ENCODE results near the gene RNU7-1. TPM values are rescaled to one million over a fixed set of nuclear protein-coding genes. Genes with fewer than 3 reads are reported as not detected.
A peak's percentile ranks its signal among the peaks of the same experiment; 100 is the strongest.

RNU7-1 gene
- total RNA-seq, 1 donor from 2014 or later, result not detected

DNA sequence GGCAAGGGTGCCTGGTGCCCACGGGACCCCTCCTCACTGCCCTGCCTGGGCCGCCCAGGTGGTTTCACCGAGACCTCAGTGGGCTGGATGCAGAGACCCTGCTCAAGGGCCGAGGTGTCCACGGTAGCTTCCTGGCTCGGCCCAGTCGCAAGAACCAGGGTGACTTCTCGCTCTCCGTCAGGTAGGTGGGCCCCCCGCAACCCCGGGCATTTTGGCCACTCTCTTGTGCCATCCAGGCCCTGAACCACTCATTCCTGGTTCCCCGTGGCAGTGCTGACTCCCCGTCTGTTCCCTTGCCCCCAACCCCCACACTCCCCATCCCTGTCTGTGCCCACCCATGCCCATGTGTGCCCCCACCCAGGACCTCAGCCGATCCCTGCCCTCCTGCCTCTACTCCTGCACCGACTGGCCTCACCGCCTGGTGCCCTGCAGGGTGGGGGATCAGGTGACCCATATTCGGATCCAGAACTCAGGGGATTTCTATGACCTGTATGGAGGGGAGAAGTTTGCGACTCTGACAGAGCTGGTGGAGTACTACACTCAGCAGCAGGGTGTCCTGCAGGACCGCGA, 8.0 kb downstream of the RNU7-1 start:
- no peak for DNase-seq (ENCODE audit: extremely low spot score, unreplicated experiment)
- TF ChIP-seq, protein P1, sequence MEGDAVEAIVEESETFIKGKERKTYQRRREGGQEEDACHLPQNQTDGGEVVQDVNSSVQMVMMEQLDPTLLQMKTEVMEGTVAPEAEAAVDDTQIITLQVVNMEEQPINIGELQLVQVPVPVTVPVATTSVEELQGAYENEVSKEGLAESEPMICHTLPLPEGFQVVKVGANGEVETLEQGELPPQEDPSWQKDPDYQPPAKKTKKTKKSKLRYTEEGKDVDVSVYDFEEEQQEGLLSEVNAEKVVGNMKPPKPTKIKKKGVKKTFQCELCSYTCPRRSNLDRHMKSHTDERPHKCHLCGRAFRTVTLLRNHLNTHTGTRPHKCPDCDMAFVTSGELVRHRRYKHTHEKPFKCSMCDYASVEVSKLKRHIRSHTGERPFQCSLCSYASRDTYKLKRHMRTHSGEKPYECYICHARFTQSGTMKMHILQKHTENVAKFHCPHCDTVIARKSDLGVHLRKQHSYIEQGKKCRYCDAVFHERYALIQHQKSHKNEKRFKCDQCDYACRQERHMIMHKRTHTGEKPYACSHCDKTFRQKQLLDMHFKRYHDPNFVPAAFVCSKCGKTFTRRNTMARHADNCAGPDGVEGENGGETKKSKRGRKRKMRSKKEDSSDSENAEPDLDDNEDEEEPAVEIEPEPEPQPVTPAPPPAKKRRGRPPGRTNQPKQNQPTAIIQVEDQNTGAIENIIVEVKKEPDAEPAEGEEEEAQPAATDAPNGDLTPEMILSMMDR (conservative IDR thresholded peaks at IDR 0.05), result no peak
- H3K36me3 Mint-ChIP-seq, result peaks cover 4% of the 10 kb centered on the region
- H3K27ac Mint-ChIP-seq, result no peak overlapping the region
- peaks cover 5% of the 10 kb centered on the region for H3K4me1 Mint-ChIP-seq (ENCODE audit: unreplicated experiment)
- H3K27me3 Mint-ChIP-seq, result no peaks in the 10 kb centered on the region
- no peaks in the 10 kb centered on the region for H3K9me3 Mint-ChIP-seq
- H3K4me3 Mint-ChIP-seq, result no peak overlapping the region

DNA sequence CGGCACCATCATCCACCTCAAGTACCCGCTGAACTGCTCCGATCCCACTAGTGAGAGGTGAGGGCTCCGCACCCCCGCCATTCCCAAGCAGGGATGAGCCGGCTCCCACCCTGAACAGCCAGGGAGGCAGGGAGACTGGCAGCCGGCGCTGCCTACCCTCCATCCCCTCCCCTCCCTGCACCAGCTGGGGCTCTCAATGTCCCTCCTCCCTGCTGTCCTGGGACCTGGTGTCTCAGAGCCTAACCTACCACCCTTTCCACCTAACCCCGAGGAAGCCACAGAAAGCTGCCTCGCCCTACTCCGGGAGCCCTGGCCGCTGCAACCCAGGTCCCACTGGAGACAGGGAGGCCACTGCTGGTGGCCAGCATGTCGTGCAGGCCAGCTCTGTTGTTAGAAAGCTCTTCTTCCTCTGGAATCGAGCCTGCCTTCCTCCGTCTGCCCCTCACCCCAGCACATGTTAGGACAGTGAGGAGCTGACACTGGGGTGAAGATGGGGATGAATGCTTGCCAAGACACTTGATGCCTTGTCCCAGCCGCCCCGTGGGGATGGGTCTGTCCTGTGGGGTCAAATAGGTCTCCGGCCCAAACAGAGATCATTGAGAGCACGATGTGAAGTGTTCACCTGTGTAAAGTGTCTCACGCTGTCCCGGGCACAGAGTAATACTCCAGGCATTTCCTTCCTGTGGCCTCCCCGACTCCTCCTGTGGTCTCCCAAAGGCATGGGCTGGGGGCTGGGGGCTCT, 8.7 kb downstream of the RNU7-1 start:
- H3K4me3 Mint-ChIP-seq, result no peak overlapping the region
- H3K27me3 Mint-ChIP-seq, result no peaks in the 10 kb centered on the region
- H3K4me1 Mint-ChIP-seq (ENCODE audit: unreplicated experiment), result peaks cover 5% of the 10 kb centered on the region
- H3K27ac Mint-ChIP-seq, result no peak overlapping the region
- no peak for DNase-seq (ENCODE audit: extremely low spot score, unreplicated experiment)
- H3K36me3 Mint-ChIP-seq, result peaks cover 4% of the 10 kb centered on the region
- TF ChIP-seq, protein P1 (conservative IDR thresholded peaks at IDR 0.05), result no peak
- no peaks in the 10 kb centered on the region for H3K9me3 Mint-ChIP-seq

DNA sequence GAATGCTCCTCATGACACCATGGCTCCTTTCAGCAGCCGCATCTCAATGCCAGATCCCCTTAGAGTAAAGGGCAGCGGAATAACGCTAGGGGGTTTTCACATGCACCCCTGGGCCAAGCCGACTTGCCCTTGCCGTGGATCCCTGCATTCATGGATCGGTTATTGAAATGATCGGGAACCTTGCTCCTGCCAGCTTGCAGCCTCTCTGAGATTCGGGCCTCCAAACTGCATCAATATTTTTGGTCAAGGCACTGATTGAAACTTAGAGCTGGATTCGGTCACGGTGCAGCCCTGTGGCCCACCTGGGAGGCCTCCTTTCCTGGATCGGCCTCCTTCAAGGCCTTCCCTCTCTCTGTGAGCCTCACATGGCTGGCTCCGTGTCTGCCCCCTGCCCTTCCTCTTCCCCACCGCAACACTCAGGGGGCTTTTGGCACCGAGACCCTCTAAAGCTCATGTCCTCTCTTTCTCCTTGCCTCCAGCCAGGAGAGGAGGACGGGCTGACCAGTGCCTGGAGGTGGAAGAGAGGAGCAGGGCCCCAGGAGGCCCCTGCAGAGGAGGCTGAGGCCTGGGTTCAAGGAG, 9.3 kb downstream of the RNU7-1 start:
- Mint-ChIP-seq H3K27me3 (no peaks in the 10 kb centered on the region), H3K27ac (no peak overlapping the region), H3K4me1 (ENCODE audit: unreplicated experiment) (peaks cover 5% of the 10 kb centered on the region), H3K4me3 (no peak overlapping the region), H3K36me3 (peaks cover 4% of the 10 kb centered on the region), H3K9me3 (no peaks in the 10 kb centered on the region)
- TF ChIP-seq, protein P1 (conservative IDR thresholded peaks at IDR 0.05), result no peak
- DNase-seq (ENCODE audit: extremely low spot score, unreplicated experiment), result no peak

DNA sequence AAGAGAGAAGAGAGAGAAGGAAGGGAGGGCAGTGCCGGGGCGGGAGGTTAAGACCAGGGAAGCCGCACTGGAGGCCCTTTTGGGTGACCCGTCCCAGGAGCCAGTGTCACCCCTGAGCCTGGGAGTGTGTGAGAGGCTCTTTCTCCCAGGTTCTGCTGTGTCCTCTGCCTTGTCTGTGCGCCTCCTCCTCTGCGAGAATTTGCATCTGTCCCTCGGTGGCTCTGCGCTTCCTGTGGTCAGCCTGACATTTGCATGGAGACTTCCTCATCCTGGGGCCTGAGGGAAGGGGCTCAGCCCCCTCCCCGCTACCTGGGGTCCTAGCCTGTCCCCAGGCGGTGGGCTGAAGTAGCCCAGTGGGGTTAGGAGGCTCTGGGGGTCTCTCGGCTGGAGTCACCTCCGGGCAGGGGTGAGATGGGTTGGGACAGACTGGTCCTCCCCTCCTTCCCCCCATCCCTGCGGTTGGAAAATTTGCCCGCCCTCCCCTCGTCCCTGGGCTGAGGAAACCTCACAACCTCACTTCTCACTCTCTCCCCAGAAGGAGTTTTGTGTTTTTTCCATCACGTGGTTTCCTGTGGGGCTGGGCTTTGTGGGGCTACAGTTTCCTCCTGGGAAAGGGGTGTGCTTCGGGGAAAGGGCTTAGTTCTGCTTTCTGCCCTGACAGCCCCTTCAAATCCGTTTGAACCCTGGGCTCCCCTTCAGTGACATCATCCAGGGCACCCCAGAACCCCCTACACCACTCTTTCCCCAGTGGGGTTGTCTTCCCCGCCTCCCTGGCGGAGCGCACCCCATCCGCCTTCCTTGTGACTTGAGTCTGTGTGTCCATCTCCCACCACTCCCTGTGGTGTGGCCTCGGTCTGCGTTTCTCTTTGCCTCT, 10.1 kb downstream of the RNU7-1 start:
- Mint-ChIP-seq H3K9me3 (no peaks in the 10 kb centered on the region), H3K4me3 (no peak overlapping the region), H3K27me3 (no peaks in the 10 kb centered on the region), H3K27ac (peak overlapping the region; percentile 59), H3K36me3 (peaks cover 4% of the 10 kb centered on the region), H3K4me1 (ENCODE audit: unreplicated experiment) (peaks cover 5% of the 10 kb centered on the region)
- TF ChIP-seq, protein P1 (conservative IDR thresholded peaks at IDR 0.05), result no peak
- DNase-seq (ENCODE audit: extremely low spot score, unreplicated experiment), result no peak

DNA sequence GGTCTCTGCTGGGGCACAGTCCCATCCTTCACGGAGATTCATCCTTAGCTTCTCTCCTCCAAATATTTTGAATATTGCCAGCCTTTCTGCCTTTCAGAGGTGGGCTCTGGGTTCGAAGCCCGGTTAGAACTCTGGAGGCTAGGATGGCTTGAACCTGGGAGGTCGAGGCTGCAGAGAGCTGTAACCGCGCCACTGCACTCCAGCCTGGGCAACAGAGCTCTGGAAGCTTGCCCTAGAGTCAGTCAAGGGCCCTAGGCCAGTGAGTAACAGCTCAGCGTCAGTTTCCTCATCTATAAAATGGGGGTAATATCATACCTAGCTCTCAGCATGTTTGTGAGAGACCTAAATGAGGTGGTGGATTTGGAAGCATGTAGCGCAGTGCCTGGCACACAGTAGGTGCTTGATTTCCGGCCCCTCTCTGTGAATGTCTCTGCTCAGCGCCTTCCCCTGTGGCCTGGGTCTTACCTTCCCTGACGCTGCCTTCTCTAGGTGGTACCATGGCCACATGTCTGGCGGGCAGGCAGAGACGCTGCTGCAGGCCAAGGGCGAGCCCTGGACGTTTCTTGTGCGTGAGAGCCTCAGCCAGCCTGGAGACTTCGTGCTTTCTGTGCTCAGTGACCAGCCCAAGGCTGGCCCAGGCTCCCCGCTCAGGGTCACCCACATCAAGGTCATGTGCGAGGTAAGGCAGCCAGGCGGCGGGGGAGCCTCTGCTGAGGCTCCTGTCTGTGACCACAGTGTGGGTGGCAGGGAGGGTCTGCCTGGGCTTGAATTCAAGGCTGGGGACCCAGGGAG, 10.9 kb downstream of the RNU7-1 start:
- TF ChIP-seq, protein P1 (conservative IDR thresholded peaks at IDR 0.05), result no peak
- DNase-seq (ENCODE audit: extremely low spot score, unreplicated experiment), result no peak
- Mint-ChIP-seq H3K9me3 (no peaks in the 10 kb centered on the region), H3K36me3 (no peaks in the 10 kb centered on the region), H3K4me3 (no peak overlapping the region), H3K4me1 (ENCODE audit: unreplicated experiment) (peaks cover 5% of the 10 kb centered on the region), H3K27ac (peak overlapping the region; percentile 59), H3K27me3 (no peaks in the 10 kb centered on the region)
